Measurements from ENCODE around the gene ECD. TPM values are rescaled to one million over a fixed set of nuclear protein-coding genes. Genes with fewer than 3 reads are reported as not detected.

Gene ECD
- polyA plus RNA-seq, 2 of the 4 experiments (the other 2 are of a cell fraction): 26.5 to 53.6 TPM

GRCh38 chr10:73182568-73182967 is 14.8 kb upstream of the ECD start (continued):
- TF ChIP-seq REST (IDR thresholded peaks at IDR 0.05) (no peak), HOXA7 (CRISPR knock-in tag; IDR thresholded peaks at IDR 0.05) (no peak), NFE2L2 (conservative IDR thresholded peaks at IDR 0.05; ENCODE audit: low read length) (no peak), FOSL2 (IDR thresholded peaks at IDR 0.05) (no peak), FOSL2 (CRISPR knock-in tag; IDR thresholded peaks at IDR 0.05) (no peak)

- Histone ChIP-seq H3K9me3 (no peaks in the 10 kb centered on the region), H3K4me3 (no peak overlapping the region), H3K4me1 (0 out of 3 replicates have a peak, but pooled peaks cover 3% of the 10 kb centered on the region), H3K4me2 (no peak overlapping the region), H3K27ac (no peak overlapping the region)
- ChIA-PET CTCF (interaction anchor here (1.2 to 1.6 kb wide), 2 partner anchors 10 to 49 kb away, joined by 3 read pairs; no protein-coding TSS in a partner anchor), POLR2A (no interaction called here)
- ATAC-seq (no peak), FAIRE-seq (no peak), DNase-seq (ENCODE audit: low read depth in 1 of 2, low spot score in 1 of 2) (no peak)
- WGBS (ENCODE audit: missing lambda C conversion rate): 85% methylated on average over 1 of the region's 1 CpG
- TF ChIP-seq MYC (IDR thresholded peaks at IDR 0.05; ENCODE audit: borderline replicate concordance, low read length): no peak
- TF ChIP-seq, protein P1, sequence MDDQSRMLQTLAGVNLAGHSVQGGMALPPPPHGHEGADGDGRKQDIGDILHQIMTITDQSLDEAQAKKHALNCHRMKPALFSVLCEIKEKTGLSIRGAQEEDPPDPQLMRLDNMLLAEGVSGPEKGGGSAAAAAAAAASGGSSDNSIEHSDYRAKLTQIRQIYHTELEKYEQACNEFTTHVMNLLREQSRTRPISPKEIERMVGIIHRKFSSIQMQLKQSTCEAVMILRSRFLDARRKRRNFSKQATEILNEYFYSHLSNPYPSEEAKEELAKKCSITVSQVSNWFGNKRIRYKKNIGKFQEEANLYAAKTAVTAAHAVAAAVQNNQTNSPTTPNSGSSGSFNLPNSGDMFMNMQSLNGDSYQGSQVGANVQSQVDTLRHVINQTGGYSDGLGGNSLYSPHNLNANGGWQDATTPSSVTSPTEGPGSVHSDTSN (IDR thresholded peaks at IDR 0.05): no peak
Measured at GRCh38 chr10:73174148-73174925, 6.5 kb upstream of the ECD start.

DNA sequence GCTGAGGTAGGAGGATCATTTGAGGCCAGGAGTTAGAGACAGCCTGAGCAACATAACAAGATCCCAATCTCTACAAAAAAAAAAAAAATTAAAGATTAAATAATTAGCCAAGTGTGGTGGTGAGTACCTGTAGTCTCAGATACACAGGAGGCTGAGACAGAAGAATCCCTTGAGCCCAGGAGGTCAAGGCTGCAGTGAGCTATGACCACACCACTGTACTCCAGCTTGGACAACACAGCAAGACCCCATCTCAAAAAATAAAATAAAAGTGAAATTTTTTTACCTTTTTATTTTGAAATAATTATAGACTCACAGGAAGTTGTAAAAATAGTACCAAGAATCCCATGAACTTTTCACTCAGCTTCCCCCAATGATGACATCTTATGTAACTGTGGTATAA is 5.1 kb upstream of the ECD start:
- no peak for DNase-seq (ENCODE audit: low read depth in 1 of 2, low spot score in 1 of 2)
- H3K9me3 ChIP-seq: no peaks in the 10 kb centered on the region
- 0 out of 3 replicates have a peak, but pooled peaks cover 6% of the 10 kb centered on the region for H3K4me1 ChIP-seq
- CTCF ChIA-PET: interaction anchor here (0.7 to 4.0 kb wide), 3 partner anchors 14 to 1074 kb away, joined by 3 to 19 read pairs (median 3); partner anchors contain the start of gene NUDT13
- H3K4me3 ChIP-seq: no peak overlapping the region
- POLR2A ChIA-PET: no interaction called here
- H3K4me2 ChIP-seq: no peak overlapping the region
- TF ChIP-seq HOXA7 (CRISPR knock-in tag; IDR thresholded peaks at IDR 0.05) (no peak), MAZ (IDR thresholded peaks at IDR 0.05; ENCODE audit: borderline replicate concordance, low read depth, low read length) (no peak), ZFP36 (IDR thresholded peaks at IDR 0.05; ENCODE audit: borderline replicate concordance, partially characterized antibody) (no peak), TFCP2L1 (CRISPR knock-in tag; IDR thresholded peaks at IDR 0.05) (no peak), HOXB13 (CRISPR knock-in tag; IDR thresholded peaks at IDR 0.05; ENCODE audit: low read depth) (no peak), NFE2L2 (conservative IDR thresholded peaks at IDR 0.05; ENCODE audit: low read length) (no peak), MYC (IDR thresholded peaks at IDR 0.05; ENCODE audit: borderline replicate concordance, low read length) (no peak), GATA3 (IDR thresholded peaks at IDR 0.05; ENCODE audit: borderline replicate concordance) (no peak), ZC3H11A (IDR thresholded peaks at IDR 0.05) (no peak), KDM5A (IDR thresholded peaks at IDR 0.05) (no peak), BHLHE40 (IDR thresholded peaks at IDR 0.05; ENCODE audit: low read depth, low read length) (no peak), ESRRA (IDR thresholded peaks at IDR 0.05; ENCODE audit: borderline replicate concordance, low read length) (no peak), FOSL2 (IDR thresholded peaks at IDR 0.05) (no peak), FOSL2 (CRISPR knock-in tag; IDR thresholded peaks at IDR 0.05) (no peak), SMC3 (IDR thresholded peaks at IDR 0.05) (no peak), CBX2 (IDR thresholded peaks at IDR 0.05; ENCODE audit: borderline replicate concordance, low read depth) (no peak), MAFK (IDR thresholded peaks at IDR 0.05; ENCODE audit: partially characterized antibody) (no peak)
- TF ChIP-seq, protein P2, sequence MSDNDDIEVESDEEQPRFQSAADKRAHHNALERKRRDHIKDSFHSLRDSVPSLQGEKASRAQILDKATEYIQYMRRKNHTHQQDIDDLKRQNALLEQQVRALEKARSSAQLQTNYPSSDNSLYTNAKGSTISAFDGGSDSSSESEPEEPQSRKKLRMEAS (IDR thresholded peaks at IDR 0.05): no peak
- TF ChIP-seq, protein P3, sequence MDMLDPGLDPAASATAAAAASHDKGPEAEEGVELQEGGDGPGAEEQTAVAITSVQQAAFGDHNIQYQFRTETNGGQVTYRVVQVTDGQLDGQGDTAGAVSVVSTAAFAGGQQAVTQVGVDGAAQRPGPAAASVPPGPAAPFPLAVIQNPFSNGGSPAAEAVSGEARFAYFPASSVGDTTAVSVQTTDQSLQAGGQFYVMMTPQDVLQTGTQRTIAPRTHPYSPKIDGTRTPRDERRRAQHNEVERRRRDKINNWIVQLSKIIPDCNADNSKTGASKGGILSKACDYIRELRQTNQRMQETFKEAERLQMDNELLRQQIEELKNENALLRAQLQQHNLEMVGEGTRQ (IDR thresholded peaks at IDR 0.05): no peak
- H3K27ac ChIP-seq: no peak overlapping the region
- no peak for FAIRE-seq
- ATAC-seq: no peak
